Mesothelial cell of epicardium (in vitro differentiated cells): ENCODE data around the gene ZBTB21. TPM values are rescaled to one million over a fixed set of nuclear protein-coding genes. Genes with fewer than 3 reads are reported as not detected.

Experiments used
- DNase-seq, 2 experiments: peaks; one replicate each; pipeline ENCODE4 v3.0.0; 2021; ENCODE audit warnings: low spot score in 2 of 2; ENCODE audit not compliant: unreplicated experiment in 2 of 2
- H3K27ac Mint-ChIP-seq: 2 replicates; pipeline ENCODE4 v1.8.0; 2021; ENCODE audit warnings: mixed read lengths
- H3K27me3 Mint-ChIP-seq: 2 replicates; pipeline ENCODE4 v1.8.0; 2021; ENCODE audit warnings: low read depth, mixed read lengths
- H3K36me3 Mint-ChIP-seq: 2 replicates; pipeline ENCODE4 v1.8.0; 2021; ENCODE audit warnings: mixed read lengths
- H3K4me1 Mint-ChIP-seq: 2 replicates; pipeline ENCODE4 v1.8.0; 2021; ENCODE audit warnings: mixed read lengths
- H3K4me3 Mint-ChIP-seq: 2 replicates; pipeline ENCODE4 v1.8.0; 2021; ENCODE audit warnings: mild to moderate bottlenecking, moderate library complexity, mixed read lengths
- H3K9me3 Mint-ChIP-seq: 2 replicates; pipeline ENCODE4 v1.8.0; 2021; ENCODE audit warnings: mixed read lengths
- total RNA-seq: library from RNA; stranded (reverse); gene quantifications from 3 replicates; pipeline ENCODE4 v1.2.1, GENCODE V29; 2021
- TF ChIP-seq, protein P1 (sequence below): fragments of 200-600 bp; sonication (generic); IDR thresholded peaks from one replicate; pipeline ENCODE4 v1.5.0; 2021; ENCODE audit warnings: antibody characterized with exemption; ENCODE audit not compliant: unreplicated experiment

ZBTB21 gene
- total RNA-seq, 1 donor from 2014 or later, result 17.4 TPM

GRCh38 chr21:41943851-41944250 is 66.3 kb downstream of the ZBTB21 start:
- TF ChIP-seq, protein P1, sequence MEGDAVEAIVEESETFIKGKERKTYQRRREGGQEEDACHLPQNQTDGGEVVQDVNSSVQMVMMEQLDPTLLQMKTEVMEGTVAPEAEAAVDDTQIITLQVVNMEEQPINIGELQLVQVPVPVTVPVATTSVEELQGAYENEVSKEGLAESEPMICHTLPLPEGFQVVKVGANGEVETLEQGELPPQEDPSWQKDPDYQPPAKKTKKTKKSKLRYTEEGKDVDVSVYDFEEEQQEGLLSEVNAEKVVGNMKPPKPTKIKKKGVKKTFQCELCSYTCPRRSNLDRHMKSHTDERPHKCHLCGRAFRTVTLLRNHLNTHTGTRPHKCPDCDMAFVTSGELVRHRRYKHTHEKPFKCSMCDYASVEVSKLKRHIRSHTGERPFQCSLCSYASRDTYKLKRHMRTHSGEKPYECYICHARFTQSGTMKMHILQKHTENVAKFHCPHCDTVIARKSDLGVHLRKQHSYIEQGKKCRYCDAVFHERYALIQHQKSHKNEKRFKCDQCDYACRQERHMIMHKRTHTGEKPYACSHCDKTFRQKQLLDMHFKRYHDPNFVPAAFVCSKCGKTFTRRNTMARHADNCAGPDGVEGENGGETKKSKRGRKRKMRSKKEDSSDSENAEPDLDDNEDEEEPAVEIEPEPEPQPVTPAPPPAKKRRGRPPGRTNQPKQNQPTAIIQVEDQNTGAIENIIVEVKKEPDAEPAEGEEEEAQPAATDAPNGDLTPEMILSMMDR, result no peak
- H3K27ac Mint-ChIP-seq, result no peak overlapping the region
- no peak for DNase-seq
- no peaks in the 10 kb centered on the region for H3K27me3 Mint-ChIP-seq
- peaks cover 8% of the 10 kb centered on the region for H3K9me3 Mint-ChIP-seq
- H3K4me1 Mint-ChIP-seq, result no peaks in the 10 kb centered on the region
- peaks cover 3% of the 10 kb centered on the region for H3K36me3 Mint-ChIP-seq
- no peak overlapping the region for H3K4me3 Mint-ChIP-seq

GRCh38 chr21:41942457-41942856 is 67.7 kb downstream of the ZBTB21 start:
- peaks cover 8% of the 10 kb centered on the region for H3K9me3 Mint-ChIP-seq
- no peak for DNase-seq
- no peak overlapping the region for H3K27ac Mint-ChIP-seq
- no peaks in the 10 kb centered on the region for H3K4me1 Mint-ChIP-seq
- H3K36me3 Mint-ChIP-seq, result peaks cover 3% of the 10 kb centered on the region
- TF ChIP-seq, protein P1, result no peak
- H3K4me3 Mint-ChIP-seq, result no peak overlapping the region
- no peaks in the 10 kb centered on the region for H3K27me3 Mint-ChIP-seq

GRCh38 chr21:41941941-41942340 is 68.2 kb downstream of the ZBTB21 start:
- TF ChIP-seq, protein P1, result no peak
- Mint-ChIP-seq H3K27ac (no peak overlapping the region), H3K36me3 (peaks cover 3% of the 10 kb centered on the region), H3K9me3 (peaks cover 8% of the 10 kb centered on the region), H3K4me1 (no peaks in the 10 kb centered on the region), H3K27me3 (no peaks in the 10 kb centered on the region), H3K4me3 (no peak overlapping the region)
- DNase-seq, result no peak

- Mint-ChIP-seq H3K27me3 (no peaks in the 10 kb centered on the region), H3K36me3 (peaks cover 12% of the 10 kb centered on the region), H3K4me1 (no peaks in the 10 kb centered on the region), H3K4me3 (no peak overlapping the region), H3K9me3 (peaks cover 8% of the 10 kb centered on the region), H3K27ac (no peak overlapping the region)
- DNase-seq, result no peak
- TF ChIP-seq, protein P1, result no peak
Measured at GRCh38 chr21:41940431-41940830, 69.7 kb downstream of the ZBTB21 start.

- TF ChIP-seq, protein P1, result no peak
- Mint-ChIP-seq H3K4me1 (no peaks in the 10 kb centered on the region), H3K36me3 (peaks cover 11% of the 10 kb centered on the region), H3K4me3 (no peak overlapping the region), H3K27me3 (no peaks in the 10 kb centered on the region), H3K9me3 (peaks cover under 1% of the 10 kb centered on the region), H3K27ac (no peak overlapping the region)
- DNase-seq, result no peak
Measured at GRCh38 chr21:41939391-41939790, 70.8 kb downstream of the ZBTB21 start.

Other genes with a start within 250 kb of the ZBTB21 start
- 14.7 to 16.0 TPM (median 15.7 TPM) in 3 replicates for gene RIPK4, start 243.3 kb downstream of the ZBTB21 start, total RNA-seq
- 9.7 to 12.0 TPM (median 10.9 TPM) in 3 replicates for gene PRDM15, start 131.0 kb downstream of the ZBTB21 start, total RNA-seq
- gene C2CD2, start 56.3 kb downstream of the ZBTB21 start, total RNA-seq, result 29.7 to 31.6 TPM (median 31.1 TPM) in 3 replicates
- gene UMODL1, start 61.0 kb upstream of the ZBTB21 start, total RNA-seq, result not detected in 3 replicates
- 4.2 to 4.4 TPM (median 4.3 TPM) in 3 replicates for gene ABCG1, start 208.8 kb upstream of the ZBTB21 start, total RNA-seq